Brain microvascular endothelial cell (primary cell): ENCODE results near the gene ORC5.

Source experiments
- DNase-seq: peaks from one replicate; pipeline ENCODE4 v3.0.0-alpha.2; 2020
- H3K27ac ChIP-seq: fragments of 250-450 bp; sonication (Bioruptor Pico); 2 replicates; pipeline ENCODE4 v1.5.1; 2020; ENCODE audit warnings: mild to moderate bottlenecking, moderate library complexity
- H3K27me3 ChIP-seq: fragments of 250-450 bp; sonication (Bioruptor Pico); replicated peaks from 2 replicates; pipeline ENCODE4 v1.5.1; 2020; ENCODE audit warnings: mild to moderate bottlenecking
- H3K36me3 ChIP-seq: fragments of 250-450 bp; sonication (Bioruptor Pico); replicated peaks from 2 replicates; pipeline ENCODE4 v1.5.1; 2020; ENCODE audit warnings: mild to moderate bottlenecking
- H3K4me3 ChIP-seq: 2 replicates; pipeline ENCODE4 v1.5.1; 2011; ENCODE audit warnings: low read depth, mild to moderate bottlenecking, control low read depth, low read length, moderate library complexity
- in situ Hi-C: cut with HindIII; loops from 2 replicates; pipeline ENCODE4 v1.10.0; 2017; ENCODE audit warnings: low sequenced_read_pairs, low pct_ligation_motif_present
- TF ChIP-seq, protein P1 (sequence below): IDR thresholded peaks from 2 replicates; pipeline ENCODE4 v1.5.1; 2011; ENCODE audit warnings: low read depth, mild to moderate bottlenecking, moderate library complexity, low read length, control low read depth, inconsistent platforms; ENCODE audit errors: missing control alignments

Gene ORC5

DNA sequence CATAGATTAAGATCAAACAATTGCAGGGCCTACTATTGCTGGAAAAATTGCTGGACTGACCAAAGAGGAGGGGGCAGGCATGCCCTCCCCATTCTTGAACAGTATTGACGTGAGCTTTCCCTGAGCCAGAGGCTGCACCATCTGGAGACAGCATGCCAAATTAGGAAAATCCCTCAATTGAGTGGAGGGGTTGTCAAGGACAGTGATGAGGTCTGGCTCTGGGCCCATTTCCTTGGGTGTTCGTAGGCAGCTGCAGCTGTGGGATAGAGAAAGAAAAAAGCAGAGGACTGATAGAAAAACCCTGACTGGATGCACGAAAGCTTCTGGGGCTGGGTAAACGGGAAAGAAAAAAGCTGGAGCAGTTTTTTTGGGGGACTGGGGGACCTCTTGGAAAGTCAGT lies 22.8 kb upstream of the ORC5 start:
- TF ChIP-seq, protein P1, sequence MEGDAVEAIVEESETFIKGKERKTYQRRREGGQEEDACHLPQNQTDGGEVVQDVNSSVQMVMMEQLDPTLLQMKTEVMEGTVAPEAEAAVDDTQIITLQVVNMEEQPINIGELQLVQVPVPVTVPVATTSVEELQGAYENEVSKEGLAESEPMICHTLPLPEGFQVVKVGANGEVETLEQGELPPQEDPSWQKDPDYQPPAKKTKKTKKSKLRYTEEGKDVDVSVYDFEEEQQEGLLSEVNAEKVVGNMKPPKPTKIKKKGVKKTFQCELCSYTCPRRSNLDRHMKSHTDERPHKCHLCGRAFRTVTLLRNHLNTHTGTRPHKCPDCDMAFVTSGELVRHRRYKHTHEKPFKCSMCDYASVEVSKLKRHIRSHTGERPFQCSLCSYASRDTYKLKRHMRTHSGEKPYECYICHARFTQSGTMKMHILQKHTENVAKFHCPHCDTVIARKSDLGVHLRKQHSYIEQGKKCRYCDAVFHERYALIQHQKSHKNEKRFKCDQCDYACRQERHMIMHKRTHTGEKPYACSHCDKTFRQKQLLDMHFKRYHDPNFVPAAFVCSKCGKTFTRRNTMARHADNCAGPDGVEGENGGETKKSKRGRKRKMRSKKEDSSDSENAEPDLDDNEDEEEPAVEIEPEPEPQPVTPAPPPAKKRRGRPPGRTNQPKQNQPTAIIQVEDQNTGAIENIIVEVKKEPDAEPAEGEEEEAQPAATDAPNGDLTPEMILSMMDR = no peak
- DNase-seq = no peak
- no peak overlapping the region for H3K4me3 ChIP-seq
- no peaks in the 10 kb centered on the region for H3K36me3 ChIP-seq
- in situ Hi-C loops = no loop called here
- H3K27ac ChIP-seq = no peak overlapping the region
- H3K27me3 ChIP-seq = peaks cover 5% of the 10 kb centered on the region

DNA sequence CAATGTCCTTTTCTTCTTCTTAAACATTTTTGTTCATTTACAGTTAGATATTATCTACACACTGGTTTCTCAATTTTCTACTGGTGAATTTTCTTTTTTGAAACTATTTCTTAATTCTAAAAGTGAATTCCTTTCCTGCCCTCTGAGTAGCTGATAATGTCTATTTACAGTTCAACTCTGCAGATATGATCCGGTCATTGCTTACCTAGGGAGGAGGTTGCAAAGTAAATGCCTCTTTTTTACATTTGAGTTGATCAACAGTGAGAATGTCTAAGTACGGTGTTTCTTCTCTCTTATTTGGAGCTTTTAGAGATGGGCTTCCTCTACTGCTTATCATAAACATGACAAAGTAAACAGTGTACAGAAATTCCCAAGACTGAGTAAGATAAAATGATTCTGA lies 20.6 kb upstream of the ORC5 start:
- TF ChIP-seq, protein P1 = no peak

DNA sequence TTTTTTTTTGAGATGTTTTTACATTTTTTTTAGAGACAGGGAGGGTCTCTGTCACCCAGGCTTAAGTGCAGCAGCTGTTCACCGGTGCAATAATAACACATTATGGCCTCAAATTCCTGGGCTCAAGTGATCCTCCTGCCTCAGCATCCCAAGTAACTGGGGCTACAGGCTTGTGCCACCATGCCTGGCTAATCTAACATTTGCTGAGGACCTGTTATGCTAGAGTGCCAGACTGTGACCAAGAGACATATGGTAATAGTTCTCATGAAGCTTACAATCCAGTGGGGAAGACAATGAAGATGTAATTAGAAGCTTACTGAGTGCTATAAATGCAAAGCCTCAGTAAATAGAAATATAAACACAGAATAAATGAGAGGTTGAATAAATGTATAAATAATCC lies 17.6 kb upstream of the ORC5 start:
- H3K27me3 ChIP-seq = no peaks in the 10 kb centered on the region
- no peak overlapping the region for H3K27ac ChIP-seq
- H3K4me3 ChIP-seq = no peak overlapping the region
- DNase-seq = no peak
- TF ChIP-seq, protein P1 = no peak
- in situ Hi-C loops = no loop called here
- no peaks in the 10 kb centered on the region for H3K36me3 ChIP-seq

More for the DNA sequence above, 20.6 kb upstream of the ORC5 start:
- Histone ChIP-seq H3K36me3 (no peaks in the 10 kb centered on the region), H3K27me3 (peaks cover 2% of the 10 kb centered on the region), H3K4me3 (no peak overlapping the region), H3K27ac (no peak overlapping the region)
- DNase-seq = no peak
- in situ Hi-C loops = no loop called here

DNA sequence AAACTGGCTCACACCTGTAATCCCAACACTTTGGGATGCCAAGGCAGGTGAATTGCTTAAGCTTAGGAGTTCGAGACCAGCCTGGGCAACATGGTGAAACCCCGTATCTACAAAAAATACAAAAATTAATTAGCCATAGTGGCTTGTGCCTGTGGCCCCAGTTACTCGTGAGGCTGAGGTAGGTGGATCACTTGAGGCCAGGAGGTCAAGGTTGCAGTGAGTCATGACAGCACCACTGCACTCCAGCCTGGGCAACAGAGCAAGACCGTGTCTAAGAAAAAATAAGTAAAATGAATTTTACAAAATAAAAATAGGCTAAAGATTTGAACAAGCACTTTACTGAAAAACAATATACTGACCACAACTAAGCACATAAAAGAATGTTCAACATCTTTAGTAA lies 9.8 kb upstream of the ORC5 start:
- Histone ChIP-seq H3K27me3 (no peaks in the 10 kb centered on the region), H3K36me3 (no peaks in the 10 kb centered on the region), H3K4me3 (no peak overlapping the region), H3K27ac (no peak overlapping the region)
- in situ Hi-C loops = no loop called here
- no peak for DNase-seq
- TF ChIP-seq, protein P1 = no peak

DNA sequence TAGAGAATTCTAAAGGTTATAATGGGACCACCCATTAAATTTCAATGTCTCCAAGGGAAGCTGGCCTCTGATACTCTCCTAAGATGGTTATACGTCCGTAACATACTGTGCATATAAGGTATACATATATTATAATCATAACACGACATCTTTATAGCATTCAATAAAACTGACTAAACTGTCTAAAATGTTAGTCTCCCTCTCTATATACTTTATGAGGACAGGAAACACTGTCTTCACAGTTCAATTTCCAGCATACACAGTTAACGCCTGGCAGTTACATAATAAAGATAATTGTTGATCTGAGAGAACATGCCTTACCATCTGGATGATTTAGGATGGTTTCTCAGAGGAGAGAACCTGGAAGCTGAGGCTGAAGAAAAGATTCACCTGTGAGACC lies 1.2 kb upstream of the ORC5 start:
- H3K4me3 ChIP-seq = no peak overlapping the region
- DNase-seq = no peak
- H3K27me3 ChIP-seq = no peaks in the 10 kb centered on the region
- no peaks in the 10 kb centered on the region for H3K36me3 ChIP-seq
- no peak overlapping the region for H3K27ac ChIP-seq
- in situ Hi-C loops = no loop called here
- TF ChIP-seq, protein P1 = no peak

DNA sequence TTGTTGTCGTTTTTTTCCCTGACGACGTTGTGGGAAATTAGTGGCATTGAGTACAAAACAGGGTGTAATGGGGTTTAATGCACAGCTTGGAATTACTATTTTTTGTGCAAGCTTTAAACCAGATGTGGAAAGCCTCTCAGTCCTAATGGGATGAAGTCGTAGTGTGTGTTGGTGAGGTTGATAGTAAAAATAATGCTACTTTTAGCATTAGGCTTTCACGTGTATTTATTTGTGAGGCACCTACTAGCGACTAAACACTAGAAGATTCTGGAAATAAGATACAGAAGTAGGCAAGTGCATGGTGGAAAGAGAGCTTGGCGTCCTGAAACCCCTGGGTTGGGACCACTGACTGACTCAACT lies 588 bp upstream of the ORC5 start:
- Histone ChIP-seq H3K27ac (peak overlapping the region; percentile 67), H3K4me3 (peak overlapping the region; percentile 71), H3K36me3 (peaks cover 4% of the 10 kb centered on the region), H3K27me3 (no peaks in the 10 kb centered on the region)
- TF ChIP-seq, protein P1 = no peak
- in situ Hi-C loops = no loop called here
- no peak for DNase-seq
